Ishikawa (cell line): Measurements from ENCODE around the gene GSTM4.

Source experiments
- EP300 ChIP-seq: IDR thresholded peaks from 2 replicates; pipeline ENCODE4 v1.6.1; 2012; ENCODE audit warnings: borderline replicate concordance
- FOXM1 ChIP-seq: IDR thresholded peaks from 2 replicates; pipeline ENCODE4 v1.6.1; 2012; ENCODE audit warnings: low read depth, borderline replicate concordance
- RAD21 ChIP-seq: IDR thresholded peaks from 2 replicates; pipeline ENCODE4 v1.6.1; 2012; ENCODE audit warnings: low read depth
- REST ChIP-seq: IDR thresholded peaks from 2 replicates; pipeline ENCODE4 v1.6.1; 2012; ENCODE audit warnings: low read depth, mild to moderate bottlenecking
- TAF1 ChIP-seq: IDR thresholded peaks from 2 replicates; pipeline ENCODE4 v1.6.1; 2012; ENCODE audit warnings: low read depth, mild to moderate bottlenecking
- TCF12 ChIP-seq: IDR thresholded peaks from 2 replicates; pipeline ENCODE4 v1.6.1; 2012; ENCODE audit warnings: low read depth
- TEAD4 ChIP-seq: IDR thresholded peaks from 2 replicates; pipeline ENCODE4 v1.6.1; 2012
- YY1 ChIP-seq: IDR thresholded peaks from 2 replicates; pipeline ENCODE4 v1.6.1; 2012; ENCODE audit warnings: low read depth
- TF ChIP-seq, protein P1 (sequence below): IDR thresholded peaks from 2 replicates; pipeline ENCODE4 v1.6.1; 2012
- TF ChIP-seq, protein P2 (sequence below): IDR thresholded peaks from 2 replicates; pipeline ENCODE4 v1.6.1; 2012

- TF ChIP-seq YY1 (no peak), EP300 (no peak), REST (no peak), TAF1 (no peak), RAD21 (no peak), FOXM1 (no peak), TEAD4 (no peak), TCF12 (no peak)
- TF ChIP-seq, protein P1, sequence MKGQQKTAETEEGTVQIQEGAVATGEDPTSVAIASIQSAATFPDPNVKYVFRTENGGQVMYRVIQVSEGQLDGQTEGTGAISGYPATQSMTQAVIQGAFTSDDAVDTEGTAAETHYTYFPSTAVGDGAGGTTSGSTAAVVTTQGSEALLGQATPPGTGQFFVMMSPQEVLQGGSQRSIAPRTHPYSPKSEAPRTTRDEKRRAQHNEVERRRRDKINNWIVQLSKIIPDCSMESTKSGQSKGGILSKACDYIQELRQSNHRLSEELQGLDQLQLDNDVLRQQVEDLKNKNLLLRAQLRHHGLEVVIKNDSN = no peak
- TF ChIP-seq, protein P2, sequence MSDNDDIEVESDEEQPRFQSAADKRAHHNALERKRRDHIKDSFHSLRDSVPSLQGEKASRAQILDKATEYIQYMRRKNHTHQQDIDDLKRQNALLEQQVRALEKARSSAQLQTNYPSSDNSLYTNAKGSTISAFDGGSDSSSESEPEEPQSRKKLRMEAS = no peak
Observed at GRCh38 chr1:109697066-109697465, 41.2 kb downstream of the GSTM4 start.
